HG03354 (cell line): ENCODE results near the gene OSTF1.

Experiments
- ATAC-seq: cut with Tn5 transposase; IDR thresholded peaks from one replicate; pipeline ENCODE4 v1.9.1; 2021; ENCODE audit warnings: mild to moderate bottlenecking; ENCODE audit not compliant: unreplicated experiment, poor library complexity, severe bottlenecking

The OSTF1 gene

DNA sequence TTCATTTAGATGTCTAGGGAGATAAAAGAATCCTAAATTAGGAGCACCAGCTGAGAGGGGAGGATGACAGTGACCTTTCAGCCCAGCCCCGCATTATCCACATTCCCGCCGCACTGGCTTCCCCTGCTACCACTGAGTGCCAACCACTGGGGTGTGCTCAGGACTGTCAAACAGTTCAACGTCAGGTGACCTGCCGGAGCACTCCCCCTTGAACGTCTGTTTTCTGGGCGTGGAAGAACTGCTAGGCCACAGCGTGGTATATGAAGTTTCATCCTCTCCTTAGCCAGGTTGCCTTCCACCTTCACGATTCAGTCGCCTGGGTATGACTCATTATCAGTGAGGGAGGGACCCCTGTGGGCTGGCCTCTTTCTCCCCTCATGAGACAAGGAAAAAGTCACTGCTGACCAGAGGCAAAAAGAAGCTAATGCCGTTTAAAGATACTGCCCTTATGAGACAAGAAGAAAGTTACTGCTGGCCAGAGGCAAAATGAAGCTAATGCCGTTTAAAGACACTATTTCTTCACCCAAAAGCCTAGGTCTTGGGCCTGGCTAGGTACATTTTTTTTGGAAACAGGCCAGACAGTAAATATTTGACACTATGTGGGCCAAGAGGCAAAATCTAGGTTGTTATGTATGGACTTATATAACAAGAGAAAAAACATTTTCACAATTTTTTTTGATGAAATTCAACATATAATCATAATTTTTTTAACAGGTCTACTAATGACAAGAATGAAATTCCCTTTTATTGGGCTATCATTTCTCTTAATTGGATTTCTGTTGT, 4.9 kb upstream of the OSTF1 start:
- no peak for ATAC-seq

DNA sequence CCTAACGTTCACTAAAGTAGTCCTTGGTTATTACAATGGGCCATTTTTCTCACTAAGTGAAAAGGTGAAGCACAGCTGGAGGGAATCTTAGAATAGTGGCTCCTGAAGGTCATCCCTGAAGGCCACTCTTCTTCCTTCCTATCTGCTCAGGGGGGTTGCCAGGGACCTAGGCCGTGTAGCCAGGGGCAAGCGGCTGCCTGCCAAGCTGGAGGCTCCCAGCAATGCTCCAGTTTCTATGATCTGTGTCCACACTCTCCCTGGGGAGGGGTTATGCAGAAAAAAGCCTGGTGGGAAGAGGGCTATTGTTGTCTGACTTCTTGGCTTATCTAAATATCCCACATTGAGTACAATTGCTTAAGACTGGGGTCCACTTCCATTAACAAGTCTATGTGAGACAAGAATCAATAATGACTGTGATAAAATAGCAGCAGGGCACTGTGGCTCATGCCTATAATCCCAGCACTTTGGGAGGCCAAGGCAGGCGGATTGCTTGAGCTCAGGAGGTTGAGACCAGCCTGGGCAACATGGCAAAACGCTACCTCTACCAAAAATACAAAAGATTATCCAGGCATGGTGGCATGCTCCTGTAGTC, 4.1 kb upstream of the OSTF1 start:
- no peak for ATAC-seq

DNA sequence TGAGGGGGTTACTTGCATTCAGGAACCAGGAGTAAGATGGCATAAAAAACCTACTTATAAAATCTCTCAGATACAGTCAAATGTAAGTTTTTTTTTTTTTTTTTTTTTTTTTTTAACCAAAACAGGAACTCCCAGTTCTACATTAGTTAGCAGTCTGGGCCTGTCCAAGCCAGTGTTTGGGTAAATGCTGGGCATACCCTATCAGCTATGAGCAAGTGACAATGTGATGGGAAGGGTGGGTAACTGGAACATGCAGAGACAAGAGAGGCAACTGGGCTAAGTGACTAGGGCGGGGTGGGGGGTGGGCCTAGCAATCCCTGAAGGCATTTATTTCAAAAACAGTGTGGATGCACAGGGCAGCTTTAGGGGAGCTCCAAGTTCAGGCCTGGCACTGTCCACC, 2.7 kb upstream of the OSTF1 start:
- ATAC-seq = no peak

DNA sequence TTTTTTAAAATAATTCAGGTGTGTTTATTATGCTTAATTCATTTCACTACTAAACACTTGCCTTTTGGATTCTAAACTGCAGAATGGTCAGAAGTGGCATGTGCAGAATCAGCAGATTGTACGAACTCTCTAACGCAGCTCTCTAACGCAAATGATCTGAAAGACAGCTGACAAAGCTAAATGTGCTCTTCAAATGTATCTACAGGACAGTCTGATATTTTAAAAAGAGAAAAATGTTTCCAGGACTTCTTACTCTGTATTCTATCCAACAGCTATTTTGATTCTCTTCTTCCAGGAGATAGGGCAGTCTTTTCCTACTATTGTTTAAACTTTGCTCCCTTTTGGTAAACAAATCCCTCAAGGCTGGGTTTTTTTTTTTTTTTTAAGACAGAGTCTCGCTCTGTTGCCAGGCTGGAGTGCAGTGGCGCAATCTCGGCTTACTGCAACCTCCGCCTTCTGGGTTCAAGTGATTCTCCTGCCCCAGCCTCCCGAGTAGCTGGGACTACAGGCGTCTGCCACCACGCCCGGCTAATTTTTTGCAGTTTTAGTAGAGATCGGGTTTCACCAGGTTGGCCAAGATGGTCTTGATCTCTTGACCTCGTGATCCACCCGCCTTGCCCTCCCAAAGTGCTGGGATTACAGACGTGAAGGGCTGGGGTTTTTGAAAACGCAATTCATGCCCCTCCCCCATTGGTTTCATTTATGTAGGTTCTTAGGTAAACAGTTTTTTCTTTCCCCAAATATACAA, 1.6 kb upstream of the OSTF1 start:
- no peak for ATAC-seq

DNA sequence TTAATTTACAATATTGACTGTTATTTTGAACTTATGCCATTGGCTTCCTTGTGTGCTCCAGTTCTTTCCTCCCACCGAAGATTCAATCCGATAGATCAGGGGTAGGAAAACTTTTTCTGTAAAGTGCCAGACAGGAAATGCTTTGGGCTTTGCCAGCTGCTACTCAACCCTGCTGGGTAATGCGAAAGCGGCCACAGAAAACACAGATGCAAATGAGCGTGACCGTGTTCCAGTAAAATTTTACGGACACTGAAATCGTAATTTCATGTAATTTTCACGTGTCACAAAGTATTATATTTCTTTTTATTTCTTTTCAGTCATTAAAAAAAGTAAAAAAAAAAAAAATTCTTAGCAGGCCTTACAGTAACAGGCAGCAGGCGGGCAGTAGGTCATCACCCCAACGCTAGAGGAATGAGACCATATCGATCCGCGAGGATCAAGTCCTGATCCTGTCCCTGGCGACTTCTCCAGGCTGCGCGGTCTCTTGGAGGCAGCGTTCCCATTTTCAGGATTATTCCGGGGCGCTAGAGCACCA, 958 bp upstream of the OSTF1 start:
- ATAC-seq = peak; percentile 44

DNA sequence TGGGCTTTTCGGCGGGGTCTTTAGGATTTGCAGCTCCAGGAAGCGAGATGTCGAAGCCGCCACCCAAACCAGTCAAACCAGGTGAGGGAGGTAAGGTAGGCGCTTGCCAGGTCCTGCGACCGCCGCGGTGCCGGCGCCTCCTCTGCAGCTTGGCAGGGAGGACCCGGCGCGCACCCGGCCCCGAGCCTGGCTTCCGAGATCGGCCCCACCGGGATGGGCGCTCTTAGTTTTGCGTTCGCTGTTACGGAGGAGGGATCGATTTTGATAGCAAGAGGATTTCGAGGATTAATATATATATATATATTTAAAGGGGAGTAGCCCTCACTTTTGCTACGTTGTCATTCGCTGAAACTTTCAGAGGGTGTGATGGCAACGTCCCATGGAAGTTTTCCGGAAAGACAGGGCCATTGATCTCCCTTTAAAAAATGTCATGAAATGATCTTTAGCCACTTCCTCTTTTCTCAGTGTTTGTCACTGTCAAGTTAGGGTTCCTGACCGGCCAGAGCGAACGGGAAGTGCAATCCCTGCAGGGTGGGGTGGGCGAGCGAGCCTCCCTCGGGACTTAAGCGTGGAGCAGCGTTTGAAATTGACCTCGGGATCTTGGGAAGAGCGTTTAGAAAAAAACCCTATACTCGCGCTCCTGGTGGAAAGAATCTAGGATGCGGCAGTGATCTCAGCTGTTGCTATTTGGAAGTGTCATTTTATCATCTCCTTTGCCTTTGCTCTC, 495 bp downstream of the OSTF1 start:
- ATAC-seq = peak; percentile 36

DNA sequence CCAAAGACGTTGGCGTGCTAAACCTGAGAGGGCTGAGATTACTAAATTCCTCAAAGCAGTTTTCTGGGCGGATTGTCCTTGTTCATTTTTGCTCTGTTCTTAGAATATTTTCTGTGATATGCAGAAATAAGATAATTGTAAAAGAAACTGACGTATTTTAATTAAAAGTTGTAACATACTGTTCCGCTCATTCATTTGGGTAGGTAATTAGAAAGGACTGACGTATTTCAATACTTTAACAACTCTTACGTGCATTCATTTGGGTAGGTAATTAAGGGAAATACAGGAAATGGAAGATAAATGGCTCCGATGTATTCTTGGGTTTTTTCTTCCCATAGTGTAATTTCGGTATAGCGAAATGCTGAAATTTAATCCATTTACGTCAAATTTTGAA, 1.1 kb downstream of the OSTF1 start:
- ATAC-seq = no peak

DNA sequence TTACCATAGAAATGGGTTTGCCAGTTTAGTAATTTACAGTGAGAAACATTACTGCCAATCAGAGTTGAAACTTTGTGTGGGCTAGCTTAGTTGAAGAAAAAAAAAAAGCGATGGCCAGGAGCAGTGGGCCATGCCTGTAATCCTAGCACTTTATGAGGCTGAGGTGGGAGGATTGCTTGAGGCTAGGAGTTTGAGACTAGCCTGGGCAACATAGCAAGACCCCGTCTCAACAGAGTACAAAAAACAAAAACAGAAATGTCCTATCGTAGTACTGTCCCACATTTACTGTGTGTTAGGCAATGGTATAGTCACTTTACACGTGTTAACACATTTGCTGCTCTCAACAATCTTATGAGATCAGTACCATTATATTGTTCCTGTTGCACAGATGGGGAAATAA, 2.3 kb downstream of the OSTF1 start:
- ATAC-seq = no peak

DNA sequence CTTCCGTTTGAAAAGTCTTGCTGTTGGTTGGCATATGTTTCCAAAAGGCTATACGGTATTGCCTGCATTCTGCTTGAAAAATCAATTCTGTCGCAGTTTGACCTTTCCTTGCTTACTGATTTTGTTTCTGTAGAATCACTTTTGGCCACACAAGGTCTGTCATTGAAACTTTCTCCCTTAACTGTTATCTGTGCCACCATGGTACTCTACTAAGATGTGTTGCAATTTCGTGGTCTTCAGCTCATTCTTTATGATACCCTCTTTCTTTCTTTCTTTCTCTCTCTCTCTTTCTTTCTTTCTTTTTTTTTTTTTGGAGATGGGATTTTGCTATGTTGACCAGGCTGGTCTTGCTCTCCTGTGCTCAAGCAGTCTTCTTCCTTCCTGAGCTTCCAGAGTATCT, 4.5 kb downstream of the OSTF1 start:
- ATAC-seq = no peak

DNA sequence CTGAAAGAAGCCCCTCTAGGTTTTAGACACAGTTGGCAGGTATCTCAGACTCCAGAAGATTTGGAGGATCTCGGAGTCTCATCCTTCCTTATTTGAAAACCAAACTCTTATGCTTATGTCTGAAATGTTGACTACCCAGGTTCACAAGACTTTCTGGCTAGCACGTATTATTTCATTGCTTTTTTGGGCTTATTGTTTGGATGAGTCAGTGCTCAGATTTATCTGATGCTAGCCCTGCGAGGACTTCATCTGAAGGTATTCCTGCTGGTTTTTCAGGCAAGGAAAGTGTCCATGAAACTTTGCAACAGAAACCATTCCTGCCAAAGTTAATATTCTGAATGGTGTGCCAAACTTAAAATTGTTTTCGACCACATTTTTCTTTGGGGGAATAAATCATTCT, 8.5 kb downstream of the OSTF1 start:
- ATAC-seq = no peak

DNA sequence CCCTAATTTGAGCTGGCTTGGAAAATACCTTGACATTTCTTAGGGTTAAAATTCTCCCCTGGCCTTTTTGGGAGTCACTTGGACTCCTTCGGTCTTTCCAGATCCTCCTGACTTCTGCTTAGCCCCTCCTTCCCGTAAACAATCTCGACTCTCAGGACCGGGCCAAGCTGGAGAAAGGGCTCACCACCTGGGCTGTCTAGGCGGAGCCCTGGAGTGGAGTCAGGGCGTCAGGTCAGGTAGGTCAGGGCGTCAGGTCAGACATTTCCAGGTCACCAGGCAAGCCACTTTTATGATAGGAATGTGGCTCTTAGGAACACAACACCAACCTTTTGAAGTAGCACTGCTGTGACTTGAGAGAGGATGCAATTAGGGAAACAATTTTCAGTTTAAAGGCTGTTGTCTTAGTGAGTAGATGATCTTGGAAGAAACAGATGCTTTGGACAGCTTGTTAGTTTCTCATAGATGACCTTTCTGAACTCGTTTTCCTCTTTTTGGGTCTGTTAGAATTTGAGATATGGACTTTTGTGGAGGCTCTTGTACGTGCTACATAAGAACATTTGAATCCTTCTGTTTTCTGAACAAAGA, 12.8 kb downstream of the OSTF1 start:
- ATAC-seq = no peak

DNA sequence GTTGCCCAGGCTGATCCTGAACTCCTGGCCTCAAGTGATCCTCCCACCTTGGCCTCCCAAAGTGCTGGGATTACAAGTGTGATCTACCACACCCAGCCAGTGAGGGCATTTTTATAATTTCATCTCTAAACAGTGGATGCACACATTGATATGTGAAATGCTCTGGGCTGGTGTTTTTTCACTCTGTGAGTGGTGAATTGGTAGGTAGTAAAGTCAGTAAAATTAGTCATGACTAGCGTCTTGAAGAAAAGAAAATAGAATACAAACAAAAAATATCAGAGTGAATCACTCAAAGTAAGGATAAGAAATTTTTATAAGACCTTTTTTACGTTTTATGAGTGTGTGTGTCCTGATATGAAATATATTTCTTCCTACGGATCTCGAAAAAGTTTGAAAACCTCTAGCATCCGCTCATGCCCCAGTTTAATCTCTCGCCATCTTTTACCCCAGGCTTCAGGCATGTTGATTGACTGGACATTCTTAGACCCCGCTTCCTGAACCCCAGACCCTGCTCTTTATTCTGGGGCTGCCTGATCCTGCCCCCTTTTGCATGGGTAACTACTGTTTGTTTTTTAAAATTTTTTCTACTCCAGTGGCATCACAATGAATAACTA, 14.0 kb downstream of the OSTF1 start:
- ATAC-seq = no peak

DNA sequence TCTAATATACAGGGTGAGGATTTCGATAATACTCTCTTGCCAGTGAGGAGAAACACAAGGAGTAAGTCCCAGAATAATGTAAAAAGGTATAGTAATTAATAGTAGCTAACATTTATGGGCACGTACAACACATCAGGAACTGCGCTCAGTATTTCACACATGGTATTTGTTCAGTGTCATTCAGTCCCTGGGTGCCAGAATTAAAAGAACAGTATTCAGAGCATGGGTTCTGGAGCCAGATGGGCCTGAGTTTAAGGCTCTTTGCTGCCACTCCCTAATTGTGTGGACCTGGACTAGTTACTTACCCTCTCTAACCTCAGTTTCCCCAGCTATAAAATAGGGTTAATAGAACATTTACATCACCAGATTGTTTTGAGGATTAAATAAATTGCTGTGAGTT, 16.3 kb downstream of the OSTF1 start:
- ATAC-seq = no peak

DNA sequence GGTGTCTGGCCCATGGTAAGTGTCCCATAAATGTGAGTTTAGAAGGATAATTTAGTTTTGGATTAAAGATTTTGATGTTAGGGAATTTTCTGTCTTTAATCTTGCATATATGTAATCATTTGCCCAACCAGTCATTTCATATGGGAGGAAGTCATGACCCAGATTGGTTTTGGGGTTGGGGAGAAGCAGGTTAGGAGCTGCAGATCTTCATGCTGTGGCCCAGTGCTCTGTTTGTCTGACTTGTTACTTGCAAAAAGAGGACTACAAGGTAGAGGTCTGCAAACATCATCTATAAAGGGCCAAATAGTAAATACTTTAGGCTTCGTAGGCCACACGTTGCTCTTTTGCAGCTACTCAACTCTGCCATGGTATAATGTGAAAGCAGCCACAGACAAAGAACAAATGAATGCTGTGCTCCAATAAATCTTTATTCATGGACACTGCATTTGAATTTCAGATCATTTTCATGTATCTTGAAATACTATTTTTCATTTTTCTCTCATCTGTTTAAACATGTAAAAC, 16.8 kb downstream of the OSTF1 start:
- no peak for ATAC-seq

DNA sequence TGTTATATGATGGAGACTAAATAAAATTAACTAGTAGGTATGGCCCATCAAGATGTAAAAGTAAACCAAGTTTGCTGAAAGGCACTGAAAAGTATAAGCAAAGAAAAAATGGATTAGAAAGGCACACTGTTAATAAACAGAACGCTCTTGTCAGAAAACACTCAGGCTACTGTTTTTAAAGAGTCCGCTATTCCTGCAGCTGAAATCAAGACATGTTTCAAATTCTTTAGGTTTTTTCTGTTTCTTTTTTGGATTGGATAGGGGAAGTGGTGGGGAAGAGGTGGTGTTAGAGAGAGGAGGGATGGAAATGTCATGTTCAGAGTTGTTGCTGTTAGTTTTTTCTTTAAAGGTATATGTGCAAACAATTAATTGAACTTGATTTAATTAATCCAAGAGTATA, 17.5 kb downstream of the OSTF1 start:
- ATAC-seq = no peak

DNA sequence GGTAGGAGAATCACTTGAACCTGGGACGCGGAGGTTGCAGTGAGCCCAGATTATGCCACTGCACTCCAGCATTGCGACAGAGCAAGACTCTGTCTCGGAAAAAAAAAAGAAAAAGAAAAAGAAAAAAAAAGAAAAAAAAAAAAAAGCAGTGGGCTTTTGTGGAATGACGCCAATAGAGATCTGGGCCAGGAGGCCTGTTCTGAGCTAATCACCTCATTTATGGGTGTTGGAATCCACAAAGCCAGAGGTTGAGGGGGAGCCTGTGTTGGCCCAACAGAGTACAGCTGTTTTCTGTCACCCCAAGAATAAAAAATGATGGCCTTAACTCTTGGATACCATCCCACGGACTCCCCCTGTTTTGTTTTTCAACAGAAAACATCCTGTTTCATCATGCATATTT, 18.5 kb downstream of the OSTF1 start:
- no peak for ATAC-seq

DNA sequence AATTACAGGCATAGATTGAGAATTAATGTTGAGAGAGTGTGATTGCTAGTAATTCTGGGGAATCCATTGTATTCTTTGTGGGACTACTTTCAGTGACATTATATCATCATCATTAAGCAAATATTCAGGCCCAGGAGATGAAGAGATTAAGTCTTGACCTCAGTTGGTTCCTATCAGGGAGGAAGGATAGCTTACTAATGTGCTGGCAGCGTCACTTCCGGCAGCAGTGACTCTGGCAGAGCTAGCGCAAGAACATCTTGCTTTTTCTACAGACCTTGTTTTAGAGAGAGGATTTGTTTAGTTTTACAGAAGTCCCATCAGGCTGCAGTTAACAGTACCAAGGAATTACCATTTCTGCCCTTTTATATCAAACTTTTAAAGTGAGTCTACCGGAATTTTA, 20.3 kb downstream of the OSTF1 start:
- no peak for ATAC-seq

DNA sequence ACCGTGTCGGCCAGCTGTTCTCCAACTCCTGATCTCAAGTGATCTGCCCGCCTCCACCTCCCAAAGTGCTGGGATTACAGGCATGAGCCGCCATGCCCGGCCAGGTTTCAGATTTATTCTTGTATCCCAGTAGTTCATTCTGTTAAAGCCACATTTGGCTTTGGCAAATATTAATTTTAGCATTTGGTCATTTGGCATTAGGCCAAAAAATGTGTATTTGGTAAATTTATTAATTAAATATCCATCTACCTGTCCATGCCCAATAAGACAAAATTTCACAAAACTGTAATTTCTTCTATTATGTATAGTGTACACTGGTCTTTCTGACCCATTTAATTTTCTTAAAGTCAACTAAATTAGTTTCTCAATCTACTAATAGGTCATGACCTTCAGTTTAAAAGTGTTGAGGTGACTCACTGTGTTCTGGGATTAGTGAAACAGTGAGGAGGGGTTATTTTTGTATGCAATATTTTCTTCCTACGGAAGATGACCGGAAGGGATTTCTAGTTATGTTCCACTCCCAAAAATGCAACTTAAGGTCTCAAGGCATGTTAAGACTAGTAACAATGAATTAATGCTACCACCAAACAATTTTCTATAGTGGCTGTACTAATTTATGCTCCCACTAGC, 21.0 kb downstream of the OSTF1 start:
- no peak for ATAC-seq
